ENCODE data around the gene ZKSCAN3. TPM values are rescaled to one million over a fixed set of nuclear protein-coding genes. Genes with fewer than 3 reads are reported as not detected.

The ZKSCAN3 gene
- total and polyA plus RNA-seq, 2 of the 8 experiments (the other 6 are each of a cell fraction or from before 2014, with no cell fraction given), result 2.7 to 9.8 TPM

DNA sequence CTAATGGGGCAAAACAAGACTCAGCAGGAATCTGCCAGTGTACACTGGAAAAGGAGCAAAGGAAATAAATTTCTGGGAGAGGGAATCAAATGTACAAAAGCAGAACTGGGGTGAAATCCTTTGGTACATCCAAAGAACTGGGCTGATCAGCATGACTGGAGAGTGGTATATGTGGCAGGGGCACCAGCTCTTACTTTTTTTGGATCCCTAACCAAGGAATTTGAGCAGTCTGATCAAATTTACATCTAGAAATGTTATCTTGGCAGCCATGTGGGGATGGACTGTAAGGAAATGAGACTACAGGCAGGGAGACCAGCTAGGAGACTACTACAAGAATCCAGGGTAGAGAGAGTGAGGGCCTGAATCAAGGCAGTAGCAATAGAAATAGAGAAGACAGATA, 12.6 kb upstream of the ZKSCAN3 start:
- no peak overlapping the region for H3K4ac ChIP-seq (replicated peaks; ENCODE audit: insufficient read length, low read depth, low read length)
- ChIA-PET POLR2A (ENCODE audit: partially characterized antibody) (interaction anchor here (1.2 to 3.5 kb wide), 19 partner anchors 9 to 500 kb away, joined by 3 to 24 read pairs (median 6); partner anchors contain the start of gene ZKSCAN3), CTCF (ENCODE audit: partially characterized antibody) (interaction anchor here (1.5 to 2.5 kb wide), 4 partner anchors 9 to 46 kb away, joined by 3 to 9 read pairs (median 7); no protein-coding TSS in a partner anchor)
- no peak overlapping the region for H2BK15ac ChIP-seq (ENCODE audit: low read length)
- no peaks in the 10 kb centered on the region for H4K20me1 ChIP-seq (replicated peaks in 1 of 2; ENCODE audit: control insufficient read depth in 1 of 2, insufficient read depth in 2 of 2, low read length in 2 of 2)
- no peak overlapping the region for H3K14ac ChIP-seq (ENCODE audit: insufficient read length)
- DNase-seq (ENCODE audit: low read depth in 1 of 2, low spot score in 2 of 2), result no peak
- no peak overlapping the region for H4K5ac ChIP-seq (ENCODE audit: insufficient read length, low read depth, low read length)
- H2BK12ac ChIP-seq (ENCODE audit: low read depth, low read length), result no peak overlapping the region
- no peak overlapping the region for H3K18ac ChIP-seq (ENCODE audit: extremely low read depth, low read length)
- H3K23ac ChIP-seq (ENCODE audit: insufficient read length), result no peak overlapping the region
- no peak overlapping the region for H4K8ac ChIP-seq (ENCODE audit: extremely low read depth, insufficient read depth, low read length)
- H2BK20ac ChIP-seq (ENCODE audit: low read length), result no peak overlapping the region
- no peak overlapping the region for H2AFZ ChIP-seq (ENCODE audit: low read length)
- H3K4me2 ChIP-seq (ENCODE audit: insufficient read depth in 1 of 2, low read depth in 2 of 2, low read length in 2 of 2), result peak overlapping the region; percentile 81 to 98
- H3K4me1 ChIP-seq (replicated peaks in 1 of 4; ENCODE audit: control insufficient read depth in 3 of 4, insufficient read depth in 4 of 4, low read length in 3 of 4), result no peaks in the 10 kb centered on the region
- no peak overlapping the region for H2BK5ac ChIP-seq (ENCODE audit: low read depth, low read length)
- no peaks in the 10 kb centered on the region for H3K36me3 ChIP-seq (ENCODE audit: control insufficient read depth in 2 of 4, insufficient read depth in 4 of 4, low read length in 3 of 4)
- H4K91ac ChIP-seq (replicated peaks; ENCODE audit: insufficient read length, low read length), result no peak overlapping the region
- H3K79me1 ChIP-seq (ENCODE audit: low read depth, low read length), result no peaks in the 10 kb centered on the region
- H2AK5ac ChIP-seq (ENCODE audit: low read depth, low read length), result no peak overlapping the region
- no peaks in the 10 kb centered on the region; a peak in 1 of 4 replicates for H3K79me2 ChIP-seq (ENCODE audit: control insufficient read depth in 1 of 2, insufficient read depth in 2 of 2, low read length in 2 of 2)
- peak overlapping the region; percentile 86 to 95 (median 91) for H3K4me3 ChIP-seq (ENCODE audit: extremely low read depth in 1 of 4, insufficient read depth in 2 of 4, low read depth in 3 of 4, low read length in 4 of 4)
- H2BK120ac ChIP-seq (replicated peaks; ENCODE audit: low read depth, low read length), result no peak overlapping the region
- H3K56ac ChIP-seq (replicated peaks; ENCODE audit: insufficient read length, low read depth, low read length), result no peak overlapping the region
- TF ChIP-seq RNF2 (IDR thresholded peaks at IDR 0.05; ENCODE audit: borderline replicate concordance, low read depth, low read length, missing control alignments, poor library complexity, severe bottlenecking) (no peak), SUZ12 (IDR thresholded peaks at IDR 0.05; ENCODE audit: low read length) (no peak), POLR2A (IDR thresholded peaks at IDR 0.05; ENCODE audit: control extremely low read depth in 1 of 2, low read depth in 2 of 2, low read length in 2 of 2) (0 out of 3 replicates have a peak, but pooled peaks of 1 of the 2 experiments have one; percentile 21), POLR2AphosphoS5 (IDR thresholded peaks at IDR 0.05; ENCODE audit: low read depth, low read length) (no peak)
- H3K9me3 ChIP-seq (ENCODE audit: insufficient read depth in 2 of 2, low read depth in 1 of 2, low read length in 1 of 2), result no peaks in the 10 kb centered on the region
- H3K27ac ChIP-seq (ENCODE audit: low read depth, low read length), result no peak overlapping the region
- no peaks in the 10 kb centered on the region; a peak in 1 of 7 replicates for H3K27me3 ChIP-seq (replicated peaks in 1 of 4; ENCODE audit: control insufficient read depth in 3 of 4, extremely low read depth in 1 of 4, insufficient read depth in 3 of 4, low read length in 3 of 4)
- peak overlapping the region in 3 of 4 experiments; percentile 43 to 96 (median 92); a peak in 2 of 7 replicates for H3K9ac ChIP-seq (replicated peaks in 1 of 4; ENCODE audit: extremely low read depth in 1 of 4, low read depth in 3 of 4, low read length in 3 of 4)
- H3K23me2 ChIP-seq (ENCODE audit: low read depth, low read length), result peaks cover 2% of the 10 kb centered on the region; the same call in 1 of the 2 replicates
- no peak for FAIRE-seq

All from H1 (cell line).